K562 (cell line): ENCODE results near the gene MAGI2. TPM values are rescaled to one million over a fixed set of nuclear protein-coding genes. Genes with fewer than 3 reads are reported as not detected.

Experiments
- ATAC-seq: fragments of 200-7000 bp; cut with Tn5 transposase; 3 replicates; pipeline ENCODE4 v1.9.1; 2020; ENCODE audit warnings: moderate library complexity
- BruUV-seq: library from RNA; stranded (reverse); fragments of 400-500 nt; replicated peaks from 2 replicates; lab custom pipeline; 2021; lab: Mats Ljungman, UMichigan
- CTCF ChIA-PET: fragments of 300-600 bp; formaldehyde crosslinking; extraction: SDS; loops from one replicate; lab custom pipeline; 2021; ENCODE audit warnings: low intra/inter-chr PET ratio; lab: Yijun Ruan, JAX
- POLR2A ChIA-PET: fragments of 300-600, 350-650 bp; sonication (Branson Sonifier 250); formaldehyde crosslinking; extraction: SDS; loops from one replicate; lab custom pipeline; 2021; ENCODE audit warnings: antibody characterized with exemption, inconsistent platforms; lab: Yijun Ruan, JAX
- DNase-seq, 4 experiments: peaks; one replicate each; pipeline versions ENCODE4 v3.0.0 to v3.0.0-alpha.2; 2011 to 2018; ENCODE audit warnings: low spot score in 3 of 4, mixed read lengths in 3 of 4; ENCODE audit errors: extremely low read depth in 1 of 4
- FAIRE-seq: peaks from 2 replicates; lab custom pipeline; 2011; peaks lifted over from hg19 to GRCh38; lab: Jason Lieb, UNC
- H2AFZ ChIP-seq: 2 replicates; pipeline ENCODE4 v1.6.0; 2011; ENCODE audit warnings: low read depth, low read length, control low read depth, inconsistent platforms
- H3K27ac ChIP-seq: fragments of 200-600 bp; 3 replicates; pipeline ENCODE4 v1.8.0; 2011; ENCODE audit warnings: low read depth, mild to moderate bottlenecking, control low read depth, inconsistent platforms, low read length, moderate library complexity, mixed read lengths; ENCODE audit errors: extremely low read depth
- H3K27me3 ChIP-seq, 2 experiments: fragments of 300-600 bp in 1 of 2; 2 replicates in 1 of 2; 3 replicates in 1 of 2; pipeline versions ENCODE4 v1.6.0 to v1.8.0; 2011; ENCODE audit warnings: inconsistent platforms in 2 of 2, low read length in 2 of 2, mild to moderate bottlenecking in 1 of 2, mixed read lengths in 1 of 2, moderate library complexity in 1 of 2; ENCODE audit not compliant: control insufficient read depth in 2 of 2, insufficient read depth in 2 of 2
- H3K36me3 ChIP-seq: fragments of 300-600 bp; 3 replicates; pipeline ENCODE4 v1.8.0; 2011; ENCODE audit warnings: mild to moderate bottlenecking, low read length, inconsistent platforms; ENCODE audit not compliant: control insufficient read depth, insufficient read depth
- H3K4me1 ChIP-seq, 2 experiments: fragments of 200-600 bp in 1 of 2; replicated peaks in 1 of 2; 2 replicates in 1 of 2; 3 replicates in 1 of 2; pipeline versions ENCODE4 v1.5.1 to v1.8.0; 2011; ENCODE audit warnings: inconsistent platforms in 2 of 2, low read length in 2 of 2, mild to moderate bottlenecking in 1 of 2, mixed read lengths in 1 of 2, moderate library complexity in 1 of 2; ENCODE audit not compliant: control insufficient read depth in 2 of 2, insufficient read depth in 2 of 2
- H3K4me2 ChIP-seq: 2 replicates; pipeline ENCODE4 v1.6.1; 2011; ENCODE audit warnings: low read length, control low read depth, inconsistent platforms, mixed read lengths; ENCODE audit not compliant: insufficient read depth
- H3K4me3 ChIP-seq: fragments of 200-600 bp; sonication (generic), shearing (Covaris generic); 2 replicates; pipeline ENCODE4 v1.5.1; 2016; ENCODE audit warnings: control low read depth, inconsistent platforms
- H3K79me2 ChIP-seq: fragments of 200-600 bp; 3 replicates; pipeline ENCODE4 v1.8.0; 2011; ENCODE audit warnings: low read length, inconsistent platforms; ENCODE audit not compliant: control insufficient read depth, insufficient read depth
- H3K9ac ChIP-seq, 2 experiments: 2 replicates each; pipeline versions ENCODE4 v1.6.0 to v1.6.1; 2011; ENCODE audit warnings: low read depth in 2 of 2, low read length in 2 of 2, control low read depth in 1 of 2, inconsistent platforms in 1 of 2, mild to moderate bottlenecking in 1 of 2, mixed read lengths in 1 of 2; ENCODE audit not compliant: insufficient read depth in 1 of 2
- H3K9me1 ChIP-seq: one replicate; pipeline ENCODE4 v1.6.0; 2011; ENCODE audit warnings: inconsistent platforms, mild to moderate bottlenecking, low read length, moderate library complexity; ENCODE audit not compliant: control insufficient read depth, insufficient read depth
- H3K9me3 ChIP-seq: replicated peaks from 2 replicates; pipeline ENCODE4 v1.5.1; 2011; ENCODE audit warnings: low read depth, low read length, inconsistent platforms; ENCODE audit not compliant: control insufficient read depth, insufficient read depth
- H4K20me1 ChIP-seq: replicated peaks from 2 replicates; pipeline ENCODE4 v1.6.1; 2011; ENCODE audit warnings: low read length, inconsistent platforms, mixed read lengths; ENCODE audit not compliant: control insufficient read depth, insufficient read depth
- DIDO1 ChIP-seq: fragments of 450-650 bp; IDR thresholded peaks from 2 replicates; pipeline ENCODE4 v1.6.1; 2016; ENCODE audit warnings: low read depth, missing biosample characterization, missing genetic modification characterization
- HMG20A ChIP-seq: fragments of 450-650 bp; formaldehyde crosslinking; conservative IDR thresholded peaks from 2 replicates; pipeline ENCODE4 v1.4.0; 2020; ENCODE audit warnings: mild to moderate bottlenecking, mixed read lengths
- NRF1 ChIP-seq, 2 experiments: fragments of 450-650 bp; IDR thresholded peaks in 1 of 2; conservative IDR thresholded peaks in 1 of 2; 2 replicates each; pipeline ENCODE4 v1.6.1; 2014; ENCODE audit warnings: mild to moderate bottlenecking in 2 of 2
- POLR2AphosphoS2 ChIP-seq: IDR thresholded peaks from 2 replicates; pipeline ENCODE4 v1.6.1; 2012; ENCODE audit warnings: low read length, improper control_type of control experiment
- POLR2B ChIP-seq: fragments of 450-650 bp; IDR thresholded peaks from 2 replicates; pipeline ENCODE4 v1.6.1; 2018; ENCODE audit warnings: low read depth; ENCODE audit not compliant: partially characterized antibody
- TFAM ChIP-seq: fragments of 250-450 bp; sonication (Bioruptor Pico); conservative IDR thresholded peaks from 2 replicates; pipeline ENCODE4 v1.5.0; 2021; ENCODE audit warnings: mild to moderate bottlenecking, moderate library complexity
- ZNF445 ChIP-seq: fragments of 250-450 bp; sonication (Bioruptor Pico); IDR thresholded peaks from 2 replicates; pipeline ENCODE4 v1.4.0; 2020; ENCODE audit warnings: low read depth, mild to moderate bottlenecking, moderate library complexity
- WGBS: fragments of 100-300 bp; shearing (Covaris generic); methylation state at CpG from one replicate; pipeline ENCODE4 v1.1.6; 2016; ENCODE audit warnings: low coverage, mixed read lengths; ENCODE audit not compliant: insufficient coverage; ENCODE audit errors: missing lambda C conversion rate; 5-methylcytosine and 5-hydroxymethylcytosine counted together
- in situ Hi-C: fragments of 300-500 bp; cut with MboI; formaldehyde crosslinking; loops from 4 replicates; pipeline ENCODE4 v1.15.0; 2018; ENCODE audit warnings: inconsistent platforms, mixed read lengths
- intact Hi-C: fragments of 100-400 bp; cut with micrococcal nuclease; formaldehyde crosslinking; loops from 2 replicates; pipeline ENCODE4 v1.14.2; 2022
- polyA plus RNA-seq, 8 experiments: library from polyadenylated mRNA; depleted of rRNA in 4 of 8; stranded (reverse) in 5 of 8; unstranded in 3 of 8; fragments of >200 nt; fragmentation: Nextera tagmentation in 2 of 8; fragmentation: Illumina TruSeq in 1 of 8; extraction: Ambion mirVana in 2 of 8; extraction: Trizol in 1 of 8; gene quantifications; 2 replicates each; pipeline versions ENCODE4 v1.2.1 to v1.2.3, GENCODE V29; 2011 to 2014; ENCODE audit warnings: inconsistent platforms in 1 of 8, missing spikeins in 1 of 8
- total RNA-seq, 7 experiments: library from RNA; depleted of rRNA in 6 of 7; stranded (reverse); fragments of >200 nt in 6 of 7; fragmentation: Illumina TruSeq in 2 of 7; extraction: Trizol in 2 of 7; gene quantifications; 2 replicates each; pipeline versions ENCODE4 v1.2.1 to v1.2.3, GENCODE V29; 2011 to 2021; ENCODE audit warnings: low replicate concordance in 1 of 7
- TF ChIP-seq, protein P1 (sequence below): fragments of 450-650 bp; IDR thresholded peaks from 2 replicates; pipeline ENCODE4 v1.6.1; 2016; ENCODE audit warnings: mild to moderate bottlenecking, moderate library complexity
- TF ChIP-seq, protein P2 (sequence below): fragments of 250-450 bp; sonication (Bioruptor Pico); IDR thresholded peaks from 2 replicates; pipeline ENCODE4 v1.4.0; 2020; ENCODE audit warnings: mild to moderate bottlenecking, moderate library complexity

MAGI2 gene
- total and polyA plus RNA-seq, 9 of the 15 experiments (the other 6 are each of a cell fraction or from before 2014, with no cell fraction given) = 0.27 to 1.4 (median 0.70) TPM

DNA sequence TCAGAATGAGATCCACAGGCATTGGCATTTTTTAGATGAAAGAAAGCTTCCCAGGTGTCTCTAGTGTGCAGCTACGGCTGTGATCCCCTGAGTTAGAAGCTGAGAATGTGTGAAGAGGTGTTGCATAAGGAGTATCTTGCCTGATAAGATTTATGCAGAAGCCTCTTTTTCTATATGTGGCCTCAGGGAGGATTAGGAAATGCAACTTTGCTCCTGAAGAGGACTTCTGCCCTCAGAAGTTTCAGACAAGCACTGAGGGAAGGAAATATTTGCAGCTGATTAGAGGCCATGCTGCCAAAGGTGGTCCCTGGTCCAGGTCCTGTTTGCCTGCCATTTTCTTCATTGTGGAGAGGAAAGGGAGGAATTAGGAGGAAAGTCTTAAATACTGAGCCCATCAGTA is 1103.1 kb downstream of the MAGI2 start (continued):
- TF ChIP-seq HMG20A (CRISPR knock-in tag) = no peak
- TF ChIP-seq, all 486 proteins: peak for 0

DNA sequence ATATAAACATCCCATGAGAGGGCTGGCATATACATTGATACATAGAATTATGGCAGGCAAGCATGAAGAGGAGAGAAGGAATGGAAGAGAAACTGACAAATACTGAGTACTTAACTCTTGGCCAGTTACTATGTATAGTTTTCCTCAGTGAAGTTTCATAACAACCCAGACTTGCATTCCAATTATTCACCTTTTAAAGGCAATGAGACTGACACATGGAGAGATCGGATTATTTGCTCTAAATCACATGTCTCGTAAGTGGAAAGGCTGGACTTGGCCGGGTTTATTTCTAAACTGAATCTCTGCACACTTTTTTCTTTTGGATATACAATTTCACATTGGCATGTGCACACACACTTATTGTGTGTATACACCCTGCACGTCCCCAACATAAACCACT is 1106.6 kb downstream of the MAGI2 start:
- Histone ChIP-seq H3K27me3 (no peaks in the 10 kb centered on the region), H3K4me2 (no peak overlapping the region), H2AFZ (no peak overlapping the region), H3K9me1 (no peaks in the 10 kb centered on the region), H3K79me2 (no peaks in the 10 kb centered on the region), H3K9me3 (no peaks in the 10 kb centered on the region), H3K36me3 (no peaks in the 10 kb centered on the region), H3K27ac (no peak overlapping the region), H3K9ac (no peak overlapping the region), H4K20me1 (no peaks in the 10 kb centered on the region), H3K4me1 (no peaks in the 10 kb centered on the region), H3K4me3 (no peak overlapping the region)
- in situ Hi-C loops (no loop called here), intact Hi-C loops (no loop called here)
- FAIRE-seq (no peak), ATAC-seq (no peak), DNase-seq (no peak)
- CTCF ChIA-PET = no interaction called here
- WGBS = 1% methylated on average over 4 of the region's 4 CpGs
- no TSS peak for BruUV-seq
- POLR2A ChIA-PET = no interaction called here
- TF ChIP-seq, protein P1, sequence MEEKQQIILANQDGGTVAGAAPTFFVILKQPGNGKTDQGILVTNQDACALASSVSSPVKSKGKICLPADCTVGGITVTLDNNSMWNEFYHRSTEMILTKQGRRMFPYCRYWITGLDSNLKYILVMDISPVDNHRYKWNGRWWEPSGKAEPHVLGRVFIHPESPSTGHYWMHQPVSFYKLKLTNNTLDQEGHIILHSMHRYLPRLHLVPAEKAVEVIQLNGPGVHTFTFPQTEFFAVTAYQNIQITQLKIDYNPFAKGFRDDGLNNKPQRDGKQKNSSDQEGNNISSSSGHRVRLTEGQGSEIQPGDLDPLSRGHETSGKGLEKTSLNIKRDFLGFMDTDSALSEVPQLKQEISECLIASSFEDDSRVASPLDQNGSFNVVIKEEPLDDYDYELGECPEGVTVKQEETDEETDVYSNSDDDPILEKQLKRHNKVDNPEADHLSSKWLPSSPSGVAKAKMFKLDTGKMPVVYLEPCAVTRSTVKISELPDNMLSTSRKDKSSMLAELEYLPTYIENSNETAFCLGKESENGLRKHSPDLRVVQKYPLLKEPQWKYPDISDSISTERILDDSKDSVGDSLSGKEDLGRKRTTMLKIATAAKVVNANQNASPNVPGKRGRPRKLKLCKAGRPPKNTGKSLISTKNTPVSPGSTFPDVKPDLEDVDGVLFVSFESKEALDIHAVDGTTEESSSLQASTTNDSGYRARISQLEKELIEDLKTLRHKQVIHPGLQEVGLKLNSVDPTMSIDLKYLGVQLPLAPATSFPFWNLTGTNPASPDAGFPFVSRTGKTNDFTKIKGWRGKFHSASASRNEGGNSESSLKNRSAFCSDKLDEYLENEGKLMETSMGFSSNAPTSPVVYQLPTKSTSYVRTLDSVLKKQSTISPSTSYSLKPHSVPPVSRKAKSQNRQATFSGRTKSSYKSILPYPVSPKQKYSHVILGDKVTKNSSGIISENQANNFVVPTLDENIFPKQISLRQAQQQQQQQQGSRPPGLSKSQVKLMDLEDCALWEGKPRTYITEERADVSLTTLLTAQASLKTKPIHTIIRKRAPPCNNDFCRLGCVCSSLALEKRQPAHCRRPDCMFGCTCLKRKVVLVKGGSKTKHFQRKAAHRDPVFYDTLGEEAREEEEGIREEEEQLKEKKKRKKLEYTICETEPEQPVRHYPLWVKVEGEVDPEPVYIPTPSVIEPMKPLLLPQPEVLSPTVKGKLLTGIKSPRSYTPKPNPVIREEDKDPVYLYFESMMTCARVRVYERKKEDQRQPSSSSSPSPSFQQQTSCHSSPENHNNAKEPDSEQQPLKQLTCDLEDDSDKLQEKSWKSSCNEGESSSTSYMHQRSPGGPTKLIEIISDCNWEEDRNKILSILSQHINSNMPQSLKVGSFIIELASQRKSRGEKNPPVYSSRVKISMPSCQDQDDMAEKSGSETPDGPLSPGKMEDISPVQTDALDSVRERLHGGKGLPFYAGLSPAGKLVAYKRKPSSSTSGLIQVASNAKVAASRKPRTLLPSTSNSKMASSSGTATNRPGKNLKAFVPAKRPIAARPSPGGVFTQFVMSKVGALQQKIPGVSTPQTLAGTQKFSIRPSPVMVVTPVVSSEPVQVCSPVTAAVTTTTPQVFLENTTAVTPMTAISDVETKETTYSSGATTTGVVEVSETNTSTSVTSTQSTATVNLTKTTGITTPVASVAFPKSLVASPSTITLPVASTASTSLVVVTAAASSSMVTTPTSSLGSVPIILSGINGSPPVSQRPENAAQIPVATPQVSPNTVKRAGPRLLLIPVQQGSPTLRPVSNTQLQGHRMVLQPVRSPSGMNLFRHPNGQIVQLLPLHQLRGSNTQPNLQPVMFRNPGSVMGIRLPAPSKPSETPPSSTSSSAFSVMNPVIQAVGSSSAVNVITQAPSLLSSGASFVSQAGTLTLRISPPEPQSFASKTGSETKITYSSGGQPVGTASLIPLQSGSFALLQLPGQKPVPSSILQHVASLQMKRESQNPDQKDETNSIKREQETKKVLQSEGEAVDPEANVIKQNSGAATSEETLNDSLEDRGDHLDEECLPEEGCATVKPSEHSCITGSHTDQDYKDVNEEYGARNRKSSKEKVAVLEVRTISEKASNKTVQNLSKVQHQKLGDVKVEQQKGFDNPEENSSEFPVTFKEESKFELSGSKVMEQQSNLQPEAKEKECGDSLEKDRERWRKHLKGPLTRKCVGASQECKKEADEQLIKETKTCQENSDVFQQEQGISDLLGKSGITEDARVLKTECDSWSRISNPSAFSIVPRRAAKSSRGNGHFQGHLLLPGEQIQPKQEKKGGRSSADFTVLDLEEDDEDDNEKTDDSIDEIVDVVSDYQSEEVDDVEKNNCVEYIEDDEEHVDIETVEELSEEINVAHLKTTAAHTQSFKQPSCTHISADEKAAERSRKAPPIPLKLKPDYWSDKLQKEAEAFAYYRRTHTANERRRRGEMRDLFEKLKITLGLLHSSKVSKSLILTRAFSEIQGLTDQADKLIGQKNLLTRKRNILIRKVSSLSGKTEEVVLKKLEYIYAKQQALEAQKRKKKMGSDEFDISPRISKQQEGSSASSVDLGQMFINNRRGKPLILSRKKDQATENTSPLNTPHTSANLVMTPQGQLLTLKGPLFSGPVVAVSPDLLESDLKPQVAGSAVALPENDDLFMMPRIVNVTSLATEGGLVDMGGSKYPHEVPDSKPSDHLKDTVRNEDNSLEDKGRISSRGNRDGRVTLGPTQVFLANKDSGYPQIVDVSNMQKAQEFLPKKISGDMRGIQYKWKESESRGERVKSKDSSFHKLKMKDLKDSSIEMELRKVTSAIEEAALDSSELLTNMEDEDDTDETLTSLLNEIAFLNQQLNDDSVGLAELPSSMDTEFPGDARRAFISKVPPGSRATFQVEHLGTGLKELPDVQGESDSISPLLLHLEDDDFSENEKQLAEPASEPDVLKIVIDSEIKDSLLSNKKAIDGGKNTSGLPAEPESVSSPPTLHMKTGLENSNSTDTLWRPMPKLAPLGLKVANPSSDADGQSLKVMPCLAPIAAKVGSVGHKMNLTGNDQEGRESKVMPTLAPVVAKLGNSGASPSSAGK = no peak
- TF ChIP-seq NRF1 (conservative IDR thresholded peaks at IDR 0.05 in 1 of 2, IDR thresholded peaks at IDR 0.05 in 1 of 2) (no peak), ZNF445 (no peak), POLR2B (no peak), DIDO1 (no peak), POLR2AphosphoS2 (no peak), TFAM (CRISPR knock-in tag) (no peak)
- TF ChIP-seq, protein P2, sequence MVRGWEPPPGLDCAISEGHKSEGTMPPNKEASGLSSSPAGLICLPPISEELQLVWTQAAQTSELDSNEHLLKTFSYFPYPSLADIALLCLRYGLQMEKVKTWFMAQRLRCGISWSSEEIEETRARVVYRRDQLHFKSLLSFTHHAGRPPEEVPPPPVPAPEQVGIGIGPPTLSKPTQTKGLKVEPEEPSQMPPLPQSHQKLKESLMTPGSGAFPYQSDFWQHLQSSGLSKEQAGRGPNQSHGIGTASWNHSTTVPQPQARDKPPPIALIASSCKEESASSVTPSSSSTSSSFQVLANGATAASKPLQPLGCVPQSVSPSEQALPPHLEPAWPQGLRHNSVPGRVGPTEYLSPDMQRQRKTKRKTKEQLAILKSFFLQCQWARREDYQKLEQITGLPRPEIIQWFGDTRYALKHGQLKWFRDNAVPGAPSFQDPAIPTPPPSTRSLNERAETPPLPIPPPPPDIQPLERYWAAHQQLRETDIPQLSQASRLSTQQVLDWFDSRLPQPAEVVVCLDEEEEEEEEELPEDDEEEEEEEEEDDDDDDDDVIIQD (CRISPR knock-in tag) = no peak
